ENCODE data around the gene SLC4A2. TPM values are rescaled to one million over a fixed set of nuclear protein-coding genes. Genes with fewer than 3 reads are reported as not detected.

The SLC4A2 gene
- total RNA-seq, 1 experiment from 2014 or later = 164 TPM

- TF ChIP-seq GRHL2 (CRISPR knock-in tag; IDR thresholded peaks at IDR 0.05; ENCODE audit: insufficient replicate concordance, severe bottlenecking) = no peak
These were observed 59.0 kb downstream of the SLC4A2 start (continued) for GRCh38 chr7:151118108-151119054.

- peaks cover 7% of the 10 kb centered on the region for H3K27me3 Mint-ChIP-seq (ENCODE audit: low read depth)
- peak overlapping the region; percentile 77 for H3K27ac Mint-ChIP-seq
- ATAC-seq (no peak), DNase-seq (ENCODE audit: low spot score) (no peak)
- CTCF ChIA-PET = interaction anchor here (1.3 to 1.6 kb wide), 3 partner anchors 8 to 100 kb away, joined by 3 to 4 read pairs (median 4); no protein-coding TSS in a partner anchor
- TF ChIP-seq MYBL2 (CRISPR knock-in tag; IDR thresholded peaks at IDR 0.05) (no peak), ZNF512 (CRISPR knock-in tag; IDR thresholded peaks at IDR 0.05; ENCODE audit: borderline replicate concordance) (no peak), GRHL2 (CRISPR knock-in tag; IDR thresholded peaks at IDR 0.05; ENCODE audit: insufficient replicate concordance, severe bottlenecking) (no peak), ZNF425 (CRISPR knock-in tag; conservative IDR thresholded peaks at IDR 0.05) (no peak), CREB1 (CRISPR knock-in tag; IDR thresholded peaks at IDR 0.05) (no peak), ZNF219 (CRISPR knock-in tag; IDR thresholded peaks at IDR 0.05; ENCODE audit: borderline replicate concordance) (no peak), FOXJ3 (CRISPR knock-in tag; IDR thresholded peaks at IDR 0.05; ENCODE audit: borderline replicate concordance) (no peak), ZNF263 (CRISPR knock-in tag; IDR thresholded peaks at IDR 0.05; ENCODE audit: low read depth) (no peak), ESRRA (CRISPR knock-in tag; IDR thresholded peaks at IDR 0.05; ENCODE audit: borderline replicate concordance) (no peak)
- no peak overlapping the region for H3K4me3 Mint-ChIP-seq
- H3K36me3 Mint-ChIP-seq = peaks cover 29% of the 10 kb centered on the region
- peaks cover 15% of the 10 kb centered on the region for H3K4me1 Mint-ChIP-seq
- H3K9me3 Mint-ChIP-seq = no peaks in the 10 kb centered on the region
- POLR2A ChIA-PET = no interaction called here
These were observed 59.6 kb downstream of the SLC4A2 start for GRCh38 chr7:151119055-151119415.

- ChIA-PET CTCF (interaction anchor here (1.2 to 1.9 kb wide), 6 partner anchors 9 to 110 kb away, joined by 3 to 7 read pairs (median 4); no protein-coding TSS in a partner anchor), POLR2A (no interaction called here)
- Mint-ChIP-seq H3K36me3 (peaks cover 32% of the 10 kb centered on the region), H3K27ac (no peak overlapping the region), H3K27me3 (ENCODE audit: low read depth) (peaks cover 10% of the 10 kb centered on the region), H3K4me3 (no peak overlapping the region), H3K9me3 (no peaks in the 10 kb centered on the region), H3K4me1 (peaks cover 22% of the 10 kb centered on the region)
- DNase-seq (ENCODE audit: low spot score) = no peak
- TF ChIP-seq ATF2 (CRISPR knock-in tag; IDR thresholded peaks at IDR 0.05; ENCODE audit: borderline replicate concordance, low read depth) = no peak
- no peak for ATAC-seq
These were observed 60.5 kb downstream of the SLC4A2 start for GRCh38 chr7:151119902-151120301.

GRCh38 chr7:151120896-151121295 lies 61.5 kb downstream of the SLC4A2 start:
- no peak overlapping the region for H3K27ac Mint-ChIP-seq
- DNase-seq (ENCODE audit: low spot score) = no peak
- CTCF ChIA-PET = interaction anchor here (0.6 to 1.9 kb wide), 5 partner anchors 10 to 111 kb away, joined by 3 to 7 read pairs (median 3); partner anchors contain the start of gene FASTK
- no peak for ATAC-seq
- no peaks in the 10 kb centered on the region for H3K9me3 Mint-ChIP-seq
- H3K4me1 Mint-ChIP-seq = peaks cover 23% of the 10 kb centered on the region
- H3K4me3 Mint-ChIP-seq = no peak overlapping the region
- POLR2A ChIA-PET = no interaction called here
- H3K36me3 Mint-ChIP-seq = peaks cover 32% of the 10 kb centered on the region
- H3K27me3 Mint-ChIP-seq (ENCODE audit: low read depth) = peaks cover 7% of the 10 kb centered on the region
- TF ChIP-seq NR1H2 (CRISPR knock-in tag; IDR thresholded peaks at IDR 0.05) (no peak), IRF1 (CRISPR knock-in tag; IDR thresholded peaks at IDR 0.05) (no peak), MXD4 (CRISPR knock-in tag; IDR thresholded peaks at IDR 0.05; ENCODE audit: borderline replicate concordance) (no peak), CTCF (IDR thresholded peaks at IDR 0.05) (no peak), ZSCAN18 (CRISPR knock-in tag; IDR thresholded peaks at IDR 0.05) (no peak), ATF2 (CRISPR knock-in tag; IDR thresholded peaks at IDR 0.05; ENCODE audit: borderline replicate concordance, low read depth) (no peak)
